Peyer's patch (tissue), 4 donors: ENCODE measurements around the gene IRX1.

Experiments used
- CTCF ChIP-seq, 6 experiments: fragments of 450-650 bp in 4 of 6; fragments of 200-600 bp in 2 of 6; sonication (generic) in 1 of 6; IDR thresholded peaks; one replicate each; pipeline ENCODE4 v1.5.1; 2017 to 2019; ENCODE audit warnings: antibody characterized with exemption in 6 of 6, mild to moderate bottlenecking in 3 of 6, moderate library complexity in 1 of 6
- POLR2A ChIP-seq, 2 donors: fragments of 450-650 bp; IDR thresholded peaks; one replicate each; pipeline ENCODE4 v1.5.1; 2017; ENCODE audit warnings: antibody characterized with exemption in 2 of 2, mild to moderate bottlenecking in 2 of 2, moderate library complexity in 2 of 2

- TF ChIP-seq POLR2A (IDR thresholded peaks at IDR 0.05): no peak
- no peak for TF ChIP-seq CTCF (IDR thresholded peaks at IDR 0.05)
These were observed 10.7 kb upstream of the IRX1 start for GRCh38 chr5:3584724-3585531.
